Endothelial cell of umbilical vein (primary cell): ENCODE data around the gene NPAS1. TPM values are rescaled to one million over a fixed set of nuclear protein-coding genes. Genes with fewer than 3 reads are reported as not detected.

Experiments used
- BruUV-seq: library from RNA; stranded (reverse); fragments of 400-500 nt; replicated peaks from 2 replicates; lab custom pipeline; 2021; lab: Mats Ljungman, UMichigan
- CTCF ChIA-PET: fragments of 300-600, 350-600 bp; sonication (Branson Sonifier 250); formaldehyde crosslinking; loops from one replicate; lab custom pipeline; 2021; ENCODE audit warnings: antibody characterized with exemption, inconsistent platforms; lab: Charles Lee
- POLR2A ChIA-PET: fragments of 300-600, 350-600 bp; sonication (Branson Sonifier 250); formaldehyde crosslinking; loops from one replicate; lab custom pipeline; 2021; ENCODE audit warnings: antibody characterized with exemption, inconsistent platforms; lab: Charles Lee
- DNase-seq: peaks from one replicate; pipeline ENCODE4 v3.0.0-alpha.2; 2011; ENCODE audit warnings: low read depth, low spot score
- FAIRE-seq: peaks from 2 replicates; lab custom pipeline; 2011; peaks lifted over from hg19 to GRCh38; lab: Jason Lieb, UNC
- H2AFZ ChIP-seq: 2 replicates; pipeline ENCODE4 v1.6.0; 2012; ENCODE audit warnings: low read depth, low read length, control low read depth, inconsistent platforms
- H3K27ac ChIP-seq: 2 replicates; pipeline ENCODE4 v1.5.1; 2011; ENCODE audit warnings: low read depth, mild to moderate bottlenecking, control low read depth, low read length, moderate library complexity; ENCODE audit not compliant: insufficient read depth
- H3K27me3 ChIP-seq, 2 experiments: 2 replicates each; pipeline versions ENCODE4 v1.6.0 to v1.6.1; 2011; ENCODE audit warnings: low read length in 2 of 2, mixed read lengths in 1 of 2; ENCODE audit not compliant: control insufficient read depth in 2 of 2, insufficient read depth in 2 of 2
- H3K36me3 ChIP-seq, 2 experiments: 2 replicates in 1 of 2; 3 replicates in 1 of 2; pipeline ENCODE4 v1.5.1; 2011; ENCODE audit warnings: low read length in 2 of 2, mild to moderate bottlenecking in 1 of 2, moderate library complexity in 1 of 2; ENCODE audit not compliant: control insufficient read depth in 2 of 2, insufficient read depth in 2 of 2; ENCODE audit errors: extremely low read depth in 1 of 2
- H3K4me1 ChIP-seq: 3 replicates; pipeline ENCODE4 v1.5.1; 2011; ENCODE audit warnings: mild to moderate bottlenecking, low read length; ENCODE audit not compliant: control insufficient read depth, insufficient read depth; ENCODE audit errors: extremely low read depth
- H3K4me2 ChIP-seq: 2 replicates; pipeline ENCODE4 v1.6.1; 2011; ENCODE audit warnings: low read length, control low read depth, mixed read lengths; ENCODE audit not compliant: insufficient read depth
- H3K4me3 ChIP-seq, 3 experiments: fragments of 200-600 bp in 1 of 3; sonication (generic), shearing (Covaris generic) in 1 of 3; replicated peaks in 1 of 3; 2 replicates each; pipeline ENCODE4 v1.5.1; 2011 to 2016; ENCODE audit warnings: control low read depth in 3 of 3, low read length in 3 of 3, mild to moderate bottlenecking in 2 of 3, inconsistent platforms in 1 of 3, low read depth in 1 of 3, moderate library complexity in 1 of 3; ENCODE audit not compliant: insufficient read depth in 1 of 3
- H3K79me2 ChIP-seq: 2 replicates; pipeline ENCODE4 v1.6.0; 2012; ENCODE audit warnings: low read length, inconsistent platforms; ENCODE audit not compliant: control insufficient read depth, insufficient read depth
- H3K9ac ChIP-seq: replicated peaks from 2 replicates; pipeline ENCODE3; 2011; ENCODE audit warnings: low read length, control low read depth; ENCODE audit not compliant: insufficient read depth; ENCODE audit errors: extremely low read depth
- H3K9me1 ChIP-seq: replicated peaks from 3 replicates; pipeline ENCODE4 v1.6.0; 2011; ENCODE audit warnings: mild to moderate bottlenecking, low read length; ENCODE audit not compliant: control insufficient read depth, insufficient read depth; ENCODE audit errors: extremely low read depth
- H3K9me3 ChIP-seq: replicated peaks from 2 replicates; pipeline ENCODE4 v1.5.1; 2012; ENCODE audit warnings: low read length, inconsistent platforms; ENCODE audit not compliant: control insufficient read depth, insufficient read depth
- H4K20me1 ChIP-seq: replicated peaks from 2 replicates; pipeline ENCODE3; 2011; ENCODE audit warnings: mild to moderate bottlenecking, low read length; ENCODE audit not compliant: control insufficient read depth, insufficient read depth; ENCODE audit errors: extremely low read depth
- EZH2 ChIP-seq: IDR thresholded peaks from 2 replicates; pipeline ENCODE4 v1.6.1; 2012; ENCODE audit warnings: borderline replicate concordance, low read depth, mild to moderate bottlenecking, moderate library complexity, low read length, inconsistent platforms; ENCODE audit not compliant: severe bottlenecking
- FOS ChIP-seq: IDR thresholded peaks from 2 replicates; pipeline ENCODE4 v1.6.1; 2011; ENCODE audit warnings: mild to moderate bottlenecking, low read length, moderate library complexity, borderline replicate concordance; ENCODE audit not compliant: insufficient read depth
- GATA2 ChIP-seq: IDR thresholded peaks from 2 replicates; pipeline ENCODE4 v1.7.0; 2011; ENCODE audit warnings: low read depth, mild to moderate bottlenecking, moderate library complexity, mixed read lengths, low read length; ENCODE audit not compliant: insufficient read length, insufficient read depth
- JUN ChIP-seq: IDR thresholded peaks from 2 replicates; pipeline ENCODE4 v1.6.1; 2011; ENCODE audit warnings: borderline replicate concordance, low read depth; ENCODE audit not compliant: insufficient read length, insufficient read depth
- MAX ChIP-seq: IDR thresholded peaks from 2 replicates; pipeline ENCODE4 v1.6.1; 2011; ENCODE audit not compliant: insufficient read depth, insufficient read length
- MYC ChIP-seq: IDR thresholded peaks from one replicate; pipeline ENCODE4 v1.6.1; 2011; ENCODE audit warnings: mild to moderate bottlenecking, low read depth, low read length
- POLR2A ChIP-seq: IDR thresholded peaks from 2 replicates; pipeline ENCODE4 v1.6.1; 2012; ENCODE audit warnings: low read depth, mild to moderate bottlenecking, control low read depth, low read length
- POLR2AphosphoS5 ChIP-seq: IDR thresholded peaks from 2 replicates; pipeline ENCODE4 v1.6.1; 2012; ENCODE audit warnings: low read depth, mild to moderate bottlenecking, control low read depth, low read length, moderate library complexity; ENCODE audit not compliant: insufficient read depth
- dilution Hi-C: fragments of 300-500 bp; cut with MboI; formaldehyde crosslinking; loops from one replicate; pipeline ENCODE4 v1.15.0; 2019; ENCODE audit warnings: low sequenced_read_pairs; ENCODE audit not compliant: extremely low pct_ligation_motif_present
- intact Hi-C: fragments of 100-400 bp; cut with micrococcal nuclease; formaldehyde crosslinking; loops from one replicate; pipeline ENCODE4 v1.10.0; 2022
- polyA plus RNA-seq, 4 experiments: library from polyadenylated mRNA; depleted of rRNA in 3 of 4; stranded (reverse) in 3 of 4; unstranded in 1 of 4; fragments of >200 nt; gene quantifications; 2 replicates each; pipeline versions ENCODE4 v1.2.1 to v1.2.3, GENCODE V29; 2011 to 2012; ENCODE audit warnings: missing spikeins in 1 of 4
- total RNA-seq: library from RNA; stranded (reverse); gene quantifications from 2 replicates; pipeline ENCODE4 v1.2.3, GENCODE V29; 2021
- TF ChIP-seq, protein P1 (sequence below), 2 donors: IDR thresholded peaks; 1 replicate in 1 of 2; 2 replicates in 1 of 2; pipeline ENCODE4 v1.5.1; 2011; ENCODE audit warnings: low read length in 2 of 2, mild to moderate bottlenecking in 2 of 2, moderate library complexity in 2 of 2, control low read depth in 1 of 2, inconsistent platforms in 1 of 2, low read depth in 1 of 2; ENCODE audit not compliant: insufficient read depth in 1 of 2; ENCODE audit errors: extremely low read depth in 1 of 2

The NPAS1 gene
- total and polyA plus RNA-seq, 2 donors (not counting 3 experiments of a cell fraction or from before 2014, with no cell fraction given), result 0.18 to 0.62 TPM

DNA sequence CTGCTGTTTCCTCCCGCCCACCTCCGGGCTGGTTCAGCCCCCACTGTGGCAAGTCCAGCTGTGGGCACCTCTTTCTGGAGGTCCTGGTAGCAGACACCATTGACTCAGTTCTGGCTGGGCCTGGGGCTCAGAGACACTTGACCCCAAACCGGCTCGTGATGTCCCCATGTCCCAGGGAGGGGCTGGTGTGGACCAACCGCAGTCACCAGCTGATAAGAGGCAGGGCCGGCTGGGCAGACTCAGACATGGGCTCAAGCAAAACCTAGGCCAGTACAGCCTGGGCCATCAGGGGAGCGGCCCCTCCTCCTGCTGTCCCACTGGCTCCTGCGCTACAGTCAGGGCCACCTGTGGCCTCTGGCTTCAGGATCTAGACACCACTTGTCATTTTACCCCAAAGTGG lies 48.6 kb downstream of the NPAS1 start:
- DNase-seq, result no peak
- dilution Hi-C loops, result no loop called here
- no peak for FAIRE-seq

More for the DNA sequence above, 48.6 kb downstream of the NPAS1 start:
- Histone ChIP-seq H3K27ac (no peak overlapping the region), H3K9ac (no peak overlapping the region), H3K36me3 (peaks cover 12 to 58% of the 10 kb centered on the region in 2 experiments), H3K9me1 (no peaks in the 10 kb centered on the region), H3K9me3 (no peaks in the 10 kb centered on the region), H3K4me1 (no peaks in the 10 kb centered on the region), H3K27me3 (no peaks in the 10 kb centered on the region), H3K4me2 (no peak overlapping the region), H2AFZ (no peak overlapping the region), H3K79me2 (no peaks in the 10 kb centered on the region), H3K4me3 (no peak overlapping the region), H4K20me1 (no peaks in the 10 kb centered on the region)
- no peak for TF ChIP-seq JUN
- no peak for TF ChIP-seq POLR2AphosphoS5
- TF ChIP-seq, protein P1, sequence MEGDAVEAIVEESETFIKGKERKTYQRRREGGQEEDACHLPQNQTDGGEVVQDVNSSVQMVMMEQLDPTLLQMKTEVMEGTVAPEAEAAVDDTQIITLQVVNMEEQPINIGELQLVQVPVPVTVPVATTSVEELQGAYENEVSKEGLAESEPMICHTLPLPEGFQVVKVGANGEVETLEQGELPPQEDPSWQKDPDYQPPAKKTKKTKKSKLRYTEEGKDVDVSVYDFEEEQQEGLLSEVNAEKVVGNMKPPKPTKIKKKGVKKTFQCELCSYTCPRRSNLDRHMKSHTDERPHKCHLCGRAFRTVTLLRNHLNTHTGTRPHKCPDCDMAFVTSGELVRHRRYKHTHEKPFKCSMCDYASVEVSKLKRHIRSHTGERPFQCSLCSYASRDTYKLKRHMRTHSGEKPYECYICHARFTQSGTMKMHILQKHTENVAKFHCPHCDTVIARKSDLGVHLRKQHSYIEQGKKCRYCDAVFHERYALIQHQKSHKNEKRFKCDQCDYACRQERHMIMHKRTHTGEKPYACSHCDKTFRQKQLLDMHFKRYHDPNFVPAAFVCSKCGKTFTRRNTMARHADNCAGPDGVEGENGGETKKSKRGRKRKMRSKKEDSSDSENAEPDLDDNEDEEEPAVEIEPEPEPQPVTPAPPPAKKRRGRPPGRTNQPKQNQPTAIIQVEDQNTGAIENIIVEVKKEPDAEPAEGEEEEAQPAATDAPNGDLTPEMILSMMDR (IDR thresholded peaks at IDR 0.05; ENCODE audit: extremely low read depth in 1 of 2, insufficient read depth in 1 of 2, low read depth in 1 of 2, low read length in 2 of 2), result no peak
- no peak for TF ChIP-seq FOS
- no peak for TF ChIP-seq MYC
- no peak for TF ChIP-seq MAX
- no peak for TF ChIP-seq POLR2A
- TF ChIP-seq EZH2, result no peak
- no peak for TF ChIP-seq GATA2
- intact Hi-C loops, result no loop called here
- ChIA-PET POLR2A (no interaction called here), CTCF (interaction anchor here (0.6 to 1.6 kb wide), 5 partner anchors 10 to 55 kb away, joined by 3 to 15 read pairs (median 3); partner anchors contain the start of gene ZC3H4)
- BruUV-seq, result no TSS peak
